NCI-H2227 treated with DMSO at 0.1 percent for 48 hours (cell line): Measurements from ENCODE around the gene TMCC2.

Experiments
- DNase-seq: peaks from one replicate; lab custom pipeline; 2025; lab: John Stamatoyannopoulos, UW

The TMCC2 gene

GRCh38 chr1:205259998-205260397, 32.3 kb downstream of the TMCC2 start:
- DNase-seq: no peak

- DNase-seq: no peak
Observed at GRCh38 chr1:205260948-205261732, 33.4 kb downstream of the TMCC2 start.

- DNase-seq: no peak
Observed at GRCh38 chr1:205261946-205262691, 34.4 kb downstream of the TMCC2 start.

- DNase-seq: no peak
Observed at GRCh38 chr1:205262731-205263171, 35.0 kb downstream of the TMCC2 start.

- DNase-seq: no peak
Observed at GRCh38 chr1:205263580-205264190, 35.9 kb downstream of the TMCC2 start.

- DNase-seq: peak; percentile 90
Observed at GRCh38 chr1:205266611-205267305, 39.0 kb downstream of the TMCC2 start.

GRCh38 chr1:205267306-205267902, 39.7 kb downstream of the TMCC2 start:
- DNase-seq: no peak

GRCh38 chr1:205268846-205269680, 41.3 kb downstream of the TMCC2 start:
- no peak for DNase-seq

- no peak for DNase-seq
Observed at GRCh38 chr1:205269711-205270110, 42.0 kb downstream of the TMCC2 start.

GRCh38 chr1:205270271-205270670, 42.5 kb downstream of the TMCC2 start:
- DNase-seq: no peak

- no peak for DNase-seq
Observed at GRCh38 chr1:205270764-205271163, 43.0 kb downstream of the TMCC2 start.

GRCh38 chr1:205271277-205271676, 43.5 kb downstream of the TMCC2 start:
- no peak for DNase-seq

- DNase-seq: no peak
Observed at GRCh38 chr1:205271745-205272144, 44.0 kb downstream of the TMCC2 start.

GRCh38 chr1:205272536-205272935, 44.8 kb downstream of the TMCC2 start:
- DNase-seq: no peak

GRCh38 chr1:205273551-205273982, 45.8 kb downstream of the TMCC2 start:
- peak; percentile 87 for DNase-seq

- DNase-seq: no peak
Observed at GRCh38 chr1:205274041-205274691, 46.4 kb downstream of the TMCC2 start.

GRCh38 chr1:205275133-205275532, 47.4 kb downstream of the TMCC2 start:
- DNase-seq: no peak

- no peak for DNase-seq
Observed at GRCh38 chr1:205275916-205276688, 48.4 kb downstream of the TMCC2 start.

GRCh38 chr1:205276689-205277065, 48.9 kb downstream of the TMCC2 start:
- DNase-seq: no peak

- DNase-seq: no peak
Observed at GRCh38 chr1:205279986-205280385, 52.2 kb downstream of the TMCC2 start.
